HPDE6-E6E7 (cell line): ENCODE measurements around the gene MIS12.

Experiments used
- DNase-seq: peaks from one replicate; pipeline ENCODE4 v3.0.0; 2011; ENCODE audit warnings: missing footprints; ENCODE audit errors: extremely low spot score

The MIS12 gene

DNA sequence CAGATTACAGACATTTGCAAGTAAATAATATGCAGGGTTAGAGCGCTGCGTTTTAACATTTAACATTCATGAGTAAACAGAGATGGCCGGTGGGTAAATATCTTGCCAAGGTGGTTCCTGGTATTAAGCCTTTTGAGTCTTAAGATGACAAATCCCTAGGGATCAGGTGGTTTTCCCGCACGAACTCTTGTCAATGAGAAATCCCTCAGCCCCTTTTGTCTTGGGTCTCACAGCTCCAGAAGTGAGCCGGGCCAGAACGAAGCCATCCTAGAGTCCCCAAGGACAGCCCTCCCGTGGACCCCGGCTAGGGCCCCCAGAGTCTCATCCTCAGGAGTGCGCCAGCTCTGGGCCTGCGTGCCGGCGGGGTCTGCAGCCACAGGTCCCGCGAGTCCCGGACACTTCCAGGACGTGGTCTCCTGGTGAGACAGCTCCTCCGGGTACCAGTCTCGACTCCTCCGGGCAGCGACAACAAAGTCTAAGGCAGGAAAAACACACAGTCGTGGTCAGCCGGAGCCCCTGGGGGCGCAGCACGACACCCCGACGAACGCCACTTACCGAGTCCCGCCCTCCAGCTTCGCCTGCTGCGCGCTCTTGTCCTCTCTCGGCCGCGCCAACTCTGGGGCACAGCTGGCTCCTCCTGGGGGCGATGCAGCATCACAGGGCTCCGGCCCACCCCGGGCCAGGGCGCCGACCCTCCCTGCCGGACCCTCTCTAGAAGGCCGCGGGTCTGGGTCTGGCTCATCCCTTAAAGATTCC is 13.3 kb downstream of the MIS12 start:
- DNase-seq = no peak

DNA sequence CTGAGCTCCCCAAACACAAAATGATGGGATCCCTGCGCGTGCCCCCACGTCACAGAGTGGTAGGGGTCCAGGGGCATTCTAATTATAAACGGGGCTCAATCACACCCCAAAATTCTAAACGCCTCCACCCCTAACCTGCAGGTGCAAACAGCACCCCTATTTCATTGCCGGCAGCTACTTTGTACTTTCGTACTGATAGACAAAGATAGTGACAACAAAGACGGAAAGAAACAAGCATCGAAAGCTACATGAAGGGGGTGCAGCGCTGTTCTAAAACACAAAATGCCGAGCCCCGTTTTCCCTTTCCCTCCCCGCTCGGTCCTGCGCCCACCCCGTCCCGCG is 13.9 kb downstream of the MIS12 start:
- DNase-seq = no peak

DNA sequence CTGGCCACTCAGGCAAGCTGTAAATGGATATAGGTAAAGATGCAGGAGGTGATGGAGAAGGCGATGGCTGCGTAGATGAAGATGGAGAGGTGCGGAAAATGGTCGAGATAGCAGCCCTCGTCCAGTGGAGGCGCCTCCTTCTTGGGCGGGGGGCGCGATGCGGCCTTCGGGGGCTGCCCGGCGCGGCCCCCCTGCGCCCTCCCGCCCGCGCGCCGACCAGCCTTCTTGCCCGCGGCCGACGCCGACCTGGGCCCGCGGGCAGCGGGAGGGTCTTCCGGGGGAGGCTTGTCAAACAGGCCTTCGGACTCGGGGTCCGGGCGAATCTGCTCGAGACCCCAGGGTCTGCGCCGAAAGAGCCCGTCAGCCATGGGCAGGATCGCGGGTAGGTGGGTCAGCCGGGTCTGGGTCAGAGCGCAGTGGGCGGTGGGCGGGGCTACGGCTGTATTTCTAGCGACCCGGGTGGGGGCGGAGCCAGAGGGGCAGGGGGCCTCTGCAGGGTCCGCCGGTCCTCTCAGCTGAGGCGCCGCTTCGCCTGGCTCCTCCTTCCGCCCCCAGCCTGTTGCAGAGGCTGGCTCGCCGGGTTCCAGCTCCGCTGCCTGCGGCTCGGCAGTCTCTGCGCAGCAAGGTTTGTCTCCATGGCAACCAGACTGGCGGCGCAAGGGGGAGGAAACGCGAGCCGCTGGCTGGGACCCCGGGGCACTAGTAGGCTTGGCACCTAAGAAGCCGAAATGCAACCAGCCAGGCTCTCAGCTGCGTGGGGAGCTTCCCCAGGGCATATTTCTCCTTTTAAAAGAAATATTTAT is 14.4 kb downstream of the MIS12 start:
- no peak for DNase-seq

- DNase-seq = no peak
These were observed 15.3 kb downstream of the MIS12 start for GRCh38 chr17:5501685-5502084.

DNA sequence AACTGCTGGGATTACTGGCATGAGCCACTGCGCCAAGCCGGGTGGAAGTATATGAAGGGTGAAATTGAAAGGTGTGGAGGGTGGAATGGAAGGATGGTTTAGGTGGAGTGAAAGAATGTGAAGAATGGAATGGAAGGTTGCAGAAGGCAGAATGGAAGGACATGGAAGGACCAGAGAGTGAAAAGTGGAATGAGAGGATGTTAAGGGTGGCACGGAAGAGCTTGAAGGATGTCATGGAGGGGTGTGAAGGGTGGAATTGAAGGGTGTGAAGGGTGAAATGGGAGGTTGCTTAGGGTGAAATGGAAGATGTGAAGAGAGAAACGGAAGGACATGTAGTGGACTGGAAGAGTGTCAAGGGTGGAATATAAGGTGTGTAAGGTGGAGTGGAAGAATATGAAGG is 16.2 kb downstream of the MIS12 start:
- DNase-seq = no peak

DNA sequence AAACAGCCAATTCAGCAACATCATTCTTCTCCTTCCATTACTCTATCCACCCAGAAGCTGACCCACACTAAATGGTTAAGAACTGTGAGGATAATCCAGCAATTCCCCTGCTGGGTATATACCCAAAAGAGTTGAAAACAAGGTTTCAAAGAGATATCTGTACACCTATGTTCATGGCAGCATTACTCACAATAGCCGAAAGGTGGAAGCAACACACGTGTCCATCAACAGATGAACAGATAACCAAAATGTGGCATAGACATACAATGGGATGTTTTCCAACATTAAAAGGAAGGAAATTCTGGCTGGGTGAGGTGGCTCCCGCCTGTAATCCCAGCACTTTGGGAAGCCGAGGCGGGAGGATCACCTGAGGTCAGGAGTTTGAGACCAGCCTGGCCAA is 19.9 kb downstream of the MIS12 start:
- DNase-seq = no peak

DNA sequence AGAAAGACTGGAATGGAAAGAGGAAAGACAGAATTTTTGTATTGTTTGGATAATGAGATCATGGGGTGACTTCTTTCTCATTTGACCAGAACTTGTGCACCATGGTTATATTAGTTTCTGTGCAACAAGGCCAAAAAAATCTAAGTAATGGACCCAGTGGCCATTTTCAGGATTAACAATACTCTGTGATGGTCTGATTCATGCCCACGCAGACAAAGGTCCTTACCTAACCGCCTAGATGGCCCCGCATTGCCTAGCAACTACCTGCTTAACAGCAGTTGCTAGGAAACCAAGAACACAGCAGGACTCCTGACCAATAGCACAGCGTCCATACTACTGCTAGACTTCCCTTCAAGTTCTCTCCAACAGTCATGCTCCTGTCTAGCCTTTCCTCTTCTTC is 22.4 kb downstream of the MIS12 start:
- DNase-seq = no peak

GRCh38 chr17:5509482-5509881 is 23.1 kb downstream of the MIS12 start:
- no peak for DNase-seq

- DNase-seq = no peak
These were observed 24.4 kb downstream of the MIS12 start for GRCh38 chr17:5510771-5511170.

- no peak for DNase-seq
These were observed 25.2 kb downstream of the MIS12 start for GRCh38 chr17:5511401-5512225.

DNA sequence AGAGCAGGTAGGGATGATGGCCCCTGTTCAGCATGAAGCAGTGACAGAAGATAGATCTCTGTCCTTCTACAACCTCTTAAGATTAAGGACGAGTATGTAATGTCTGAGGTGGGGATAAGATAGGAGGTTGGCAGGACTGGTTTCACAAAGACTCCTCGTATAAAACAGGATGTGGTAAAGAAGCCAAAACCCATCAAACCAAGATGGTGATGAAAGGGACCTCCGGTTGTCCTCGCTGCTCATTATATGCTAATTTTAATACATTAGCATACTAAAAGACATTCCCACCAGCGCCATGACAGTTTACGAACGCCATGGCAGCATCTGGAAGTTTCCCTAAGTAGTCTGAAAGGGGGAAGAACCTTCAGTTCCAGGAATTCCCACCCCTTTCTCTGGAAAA is 27.3 kb downstream of the MIS12 start:
- DNase-seq = no peak

DNA sequence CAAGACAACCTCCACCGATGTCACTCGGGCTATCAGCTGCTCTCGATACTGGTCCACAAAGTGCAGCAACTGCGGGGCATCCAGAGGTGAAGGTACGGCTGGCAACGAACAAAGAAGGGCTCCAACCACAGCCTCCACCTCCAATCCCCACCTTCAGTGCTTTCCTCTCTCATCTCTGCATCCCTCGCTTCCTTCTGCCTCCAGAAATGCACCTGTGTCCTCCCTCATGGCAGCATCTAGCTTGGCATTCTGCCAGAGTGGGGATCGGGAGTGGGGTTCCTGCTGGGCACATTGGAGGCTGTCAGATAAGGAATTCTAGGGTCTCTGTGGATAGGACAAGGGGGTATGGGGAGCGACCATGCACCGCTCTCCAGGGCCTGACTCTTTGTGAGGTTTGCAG is 28.6 kb downstream of the MIS12 start:
- no peak for DNase-seq

DNA sequence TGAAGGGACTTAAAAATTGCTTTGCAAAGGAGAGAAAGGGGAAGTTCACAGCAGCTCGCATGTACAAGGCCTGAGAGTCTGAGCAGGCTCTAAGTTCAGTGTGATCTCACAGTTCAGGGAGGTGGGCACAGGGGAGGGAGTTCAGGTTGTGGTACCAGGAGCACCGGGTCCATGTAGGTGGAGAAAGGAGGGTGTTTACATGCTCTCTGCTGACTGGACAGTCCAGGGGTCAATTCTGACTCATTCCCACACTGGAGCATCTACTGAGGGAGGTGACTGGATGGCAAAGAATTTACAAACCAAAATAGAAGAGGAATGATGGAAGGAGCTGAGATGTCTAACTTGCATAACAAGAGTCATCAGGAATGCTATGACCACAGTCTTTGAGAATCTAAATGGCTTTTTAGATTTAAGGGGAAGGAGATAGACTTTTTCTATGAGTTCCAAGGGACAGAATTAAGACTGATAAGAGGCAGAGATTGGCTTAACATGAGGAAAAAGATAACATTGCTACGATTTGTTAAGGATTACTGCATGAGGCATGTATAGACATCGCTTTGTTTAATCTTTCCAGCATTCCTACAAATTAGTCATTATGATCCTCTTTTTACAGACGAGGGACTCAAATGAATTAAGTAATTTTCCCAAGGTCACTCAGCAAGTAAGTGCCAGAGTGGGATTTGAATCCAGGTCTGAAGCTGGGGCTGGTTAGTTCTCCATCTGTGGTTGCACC is 29.9 kb downstream of the MIS12 start:
- DNase-seq = peak; percentile 72

- DNase-seq = no peak
These were observed 36.1 kb downstream of the MIS12 start for GRCh38 chr17:5522476-5522875.

GRCh38 chr17:5523249-5523648 is 36.9 kb downstream of the MIS12 start:
- DNase-seq = no peak

DNA sequence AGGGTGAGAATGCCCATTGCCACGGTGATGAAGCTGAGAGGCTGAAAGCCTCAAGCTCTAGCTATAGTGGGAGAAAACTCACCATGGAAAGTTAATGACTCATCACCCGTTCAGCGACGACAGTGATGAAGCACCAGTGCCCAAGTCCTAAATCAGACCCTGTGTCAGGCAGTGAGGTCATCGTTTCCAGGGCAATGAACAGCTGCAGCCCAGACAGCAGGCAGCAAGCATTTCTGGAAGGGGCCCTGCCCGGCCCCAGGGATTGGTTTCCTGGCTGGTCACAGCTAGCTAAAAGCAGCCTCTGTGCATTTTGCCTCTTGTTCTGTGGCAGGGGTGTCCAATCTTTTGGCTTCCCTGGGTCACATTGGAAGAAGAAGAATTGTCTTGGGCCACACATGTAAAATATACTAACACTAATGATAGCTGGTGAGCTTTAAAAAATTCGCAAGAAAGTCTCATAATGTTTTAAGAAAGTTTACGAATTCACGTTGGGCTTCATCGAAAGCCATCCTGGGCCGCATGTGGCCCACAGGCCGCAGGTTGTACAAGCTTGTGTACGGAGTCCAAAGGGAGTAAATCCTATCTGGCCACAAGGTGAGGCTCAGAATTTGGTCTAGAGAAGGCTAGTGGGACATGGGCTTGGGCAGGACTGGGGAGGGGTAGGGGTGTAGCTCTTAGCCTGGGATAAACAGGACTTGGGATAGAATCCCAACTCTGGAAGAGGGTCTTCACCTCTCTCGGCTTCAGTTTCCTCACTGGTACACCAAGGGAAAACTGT is 40.6 kb downstream of the MIS12 start:
- DNase-seq = peak; percentile 83

GRCh38 chr17:5527601-5528250 is 41.4 kb downstream of the MIS12 start:
- no peak for DNase-seq

GRCh38 chr17:5530265-5531084 is 44.1 kb downstream of the MIS12 start:
- DNase-seq = no peak

DNA sequence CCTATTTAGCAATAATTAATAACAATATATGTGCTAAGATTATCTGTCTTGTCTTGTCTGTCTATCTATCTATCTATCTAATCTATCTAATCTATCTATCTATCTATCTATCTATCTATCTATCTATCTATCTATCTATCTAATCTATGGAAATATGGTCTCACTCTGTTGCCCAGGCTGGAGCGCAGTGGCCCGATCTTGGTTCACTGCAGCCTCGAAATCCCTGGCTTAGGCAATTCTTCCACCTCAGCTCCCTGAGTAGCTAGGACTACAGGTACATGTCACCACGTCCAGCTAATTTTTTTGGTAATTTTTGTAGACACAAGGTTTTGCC is 44.7 kb downstream of the MIS12 start:
- no peak for DNase-seq

DNA sequence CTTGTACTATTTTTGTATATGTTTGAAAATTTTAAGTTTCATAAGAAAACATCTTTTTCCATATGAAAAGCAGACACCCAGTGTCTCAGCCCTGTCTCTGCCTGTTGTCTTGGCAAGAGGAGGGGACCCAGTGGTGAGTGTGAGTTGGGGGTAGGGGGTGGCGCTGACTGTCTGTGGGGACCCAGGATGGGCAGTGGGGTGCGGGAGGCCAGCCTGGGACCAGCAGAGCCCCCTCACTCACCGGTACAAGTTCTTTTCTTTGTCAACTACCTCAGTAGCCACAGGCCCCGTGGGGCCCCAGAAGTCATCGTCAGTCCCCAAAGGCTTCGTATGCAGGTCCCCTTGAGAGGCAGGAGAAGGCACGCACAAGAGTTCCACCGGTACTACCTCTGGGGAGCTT is 46.2 kb downstream of the MIS12 start:
- no peak for DNase-seq
